Astrocyte of the spinal cord (primary cell): ENCODE data around the gene ATP7B.
A peak's percentile ranks its signal among the peaks of the same experiment; 100 is the strongest.

Source experiments
- DNase-seq: peaks from one replicate; pipeline ENCODE4 v3.0.0; 2011; ENCODE audit warnings: low read depth, low spot score
- H3K4me3 ChIP-seq: 2 replicates; pipeline ENCODE4 v1.5.1; 2011; ENCODE audit warnings: low read depth, mild to moderate bottlenecking, low read length, moderate library complexity
- in situ Hi-C: cut with HindIII; loops from 2 replicates; pipeline ENCODE4 v1.10.0; 2017; ENCODE audit warnings: low sequenced_read_pairs
- TF ChIP-seq, protein P1 (sequence below): IDR thresholded peaks from 2 replicates; pipeline ENCODE4 v1.5.1; 2012; ENCODE audit warnings: low read depth, mild to moderate bottlenecking, low read length, inconsistent platforms

Gene ATP7B

DNA sequence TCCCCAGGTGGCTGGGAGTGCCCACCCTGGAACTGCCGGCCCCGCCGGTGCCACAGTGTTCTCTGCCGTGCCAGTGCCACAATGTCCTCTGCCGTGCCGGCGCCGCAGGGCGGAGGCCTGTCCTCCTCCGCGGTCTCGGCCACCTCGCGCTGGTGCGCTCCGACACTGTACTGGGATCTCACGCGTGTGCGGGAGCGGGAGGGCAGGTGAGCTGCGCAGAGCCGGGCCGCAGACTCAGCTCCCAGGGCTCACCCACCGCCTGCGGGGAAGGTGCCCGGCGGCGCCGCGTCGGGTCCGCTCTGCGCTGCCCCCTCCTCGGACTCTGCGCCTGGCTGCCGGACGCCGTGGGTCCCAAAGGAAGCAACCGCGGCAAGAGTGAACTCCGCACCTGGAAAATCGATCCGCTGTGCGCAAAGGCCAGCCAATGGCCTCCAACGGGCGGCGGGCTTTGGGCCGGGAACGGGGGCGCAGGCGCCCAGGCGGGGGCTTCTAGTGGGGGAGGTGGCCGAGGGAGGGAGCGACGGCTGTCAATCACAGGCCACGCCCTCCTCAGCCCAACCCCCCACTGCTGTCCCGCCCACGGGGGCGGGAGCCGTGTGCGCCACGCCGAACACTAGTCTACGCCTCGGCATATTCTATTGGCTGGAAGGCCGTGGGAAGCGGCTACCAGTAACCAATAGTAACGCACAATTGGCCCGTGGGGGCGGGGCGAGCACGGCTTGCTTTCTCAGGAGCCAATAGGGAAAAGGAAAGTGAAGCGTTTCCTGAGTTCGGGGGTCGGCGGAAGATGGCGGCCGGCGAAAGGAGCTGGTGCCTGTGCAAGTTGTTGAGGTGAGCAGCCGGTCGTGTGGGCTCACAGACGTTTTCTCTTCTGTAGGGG is 622 bp upstream of the ATP7B start, which contains the start of gene ALG11:
ALG11 (plus strand) TSS at position 767 of the 880 bp plus-strand sequence; CDS start at position 788, 21 bp downstream.
- peak; percentile 99 for DNase-seq
- TF ChIP-seq, protein P1, sequence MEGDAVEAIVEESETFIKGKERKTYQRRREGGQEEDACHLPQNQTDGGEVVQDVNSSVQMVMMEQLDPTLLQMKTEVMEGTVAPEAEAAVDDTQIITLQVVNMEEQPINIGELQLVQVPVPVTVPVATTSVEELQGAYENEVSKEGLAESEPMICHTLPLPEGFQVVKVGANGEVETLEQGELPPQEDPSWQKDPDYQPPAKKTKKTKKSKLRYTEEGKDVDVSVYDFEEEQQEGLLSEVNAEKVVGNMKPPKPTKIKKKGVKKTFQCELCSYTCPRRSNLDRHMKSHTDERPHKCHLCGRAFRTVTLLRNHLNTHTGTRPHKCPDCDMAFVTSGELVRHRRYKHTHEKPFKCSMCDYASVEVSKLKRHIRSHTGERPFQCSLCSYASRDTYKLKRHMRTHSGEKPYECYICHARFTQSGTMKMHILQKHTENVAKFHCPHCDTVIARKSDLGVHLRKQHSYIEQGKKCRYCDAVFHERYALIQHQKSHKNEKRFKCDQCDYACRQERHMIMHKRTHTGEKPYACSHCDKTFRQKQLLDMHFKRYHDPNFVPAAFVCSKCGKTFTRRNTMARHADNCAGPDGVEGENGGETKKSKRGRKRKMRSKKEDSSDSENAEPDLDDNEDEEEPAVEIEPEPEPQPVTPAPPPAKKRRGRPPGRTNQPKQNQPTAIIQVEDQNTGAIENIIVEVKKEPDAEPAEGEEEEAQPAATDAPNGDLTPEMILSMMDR = no peak
- H3K4me3 ChIP-seq = peak within 1 kb of the TSS; percentile 95
- in situ Hi-C loops = no loop called here

DNA sequence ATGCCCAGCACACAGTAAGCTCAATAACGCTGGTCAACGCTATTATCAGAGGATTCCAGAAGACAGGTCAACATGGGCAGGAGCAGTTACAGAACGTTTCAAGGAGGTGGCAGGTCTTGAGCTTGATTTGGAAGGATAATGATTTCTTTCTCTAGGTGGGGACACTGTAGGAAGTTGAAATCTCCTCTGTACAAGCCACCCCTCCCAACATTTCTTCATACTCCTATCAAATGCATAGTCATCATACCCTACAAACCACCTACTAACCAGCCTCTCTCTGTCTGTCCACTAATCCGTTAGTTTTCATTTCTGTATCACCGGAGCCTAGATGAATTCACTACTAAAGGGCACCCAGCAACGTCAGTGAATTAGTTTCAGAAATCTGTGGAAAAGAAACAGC is 1.3 kb downstream of the ATP7B start:
- no peak for DNase-seq
- in situ Hi-C loops = no loop called here
- TF ChIP-seq, protein P1 = no peak
- H3K4me3 ChIP-seq = no peak overlapping the region

DNA sequence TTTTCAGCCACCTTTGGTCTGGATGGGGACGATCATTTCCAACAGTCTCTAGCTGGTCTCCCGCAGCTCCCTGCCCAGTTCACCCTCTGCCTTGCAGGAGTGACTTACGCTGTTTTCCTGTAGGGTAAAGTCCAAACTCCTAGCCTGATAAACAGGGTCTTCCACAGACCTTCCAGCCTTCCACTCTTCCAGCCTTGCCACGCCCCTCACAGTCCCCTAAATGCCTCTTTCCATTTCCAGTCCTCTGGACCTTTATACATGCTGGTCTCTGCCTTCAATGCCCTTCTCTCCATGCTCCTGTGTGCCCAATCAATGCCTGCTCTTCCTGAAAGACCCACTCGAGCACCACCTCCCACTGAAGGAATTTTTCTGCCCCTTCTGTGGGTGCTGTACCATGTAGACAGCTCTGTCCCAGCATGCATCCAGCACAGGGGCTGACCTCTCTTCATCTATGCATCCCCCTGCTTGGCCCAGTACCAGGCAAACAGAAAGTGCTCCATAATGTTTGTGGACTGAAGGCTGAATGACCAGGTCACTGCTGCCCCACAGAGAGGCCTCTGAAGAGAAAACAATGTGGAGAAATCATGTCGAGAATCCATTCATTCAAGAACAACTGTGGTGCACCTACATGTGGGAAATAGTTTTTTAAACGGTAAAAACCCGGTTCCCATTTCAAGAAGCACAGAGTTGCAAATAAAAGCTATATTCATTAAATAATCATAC is 4.6 kb downstream of the ATP7B start:
- DNase-seq = no peak
- in situ Hi-C loops = no loop called here
- TF ChIP-seq, protein P1 = no peak
- H3K4me3 ChIP-seq = no peak overlapping the region

DNA sequence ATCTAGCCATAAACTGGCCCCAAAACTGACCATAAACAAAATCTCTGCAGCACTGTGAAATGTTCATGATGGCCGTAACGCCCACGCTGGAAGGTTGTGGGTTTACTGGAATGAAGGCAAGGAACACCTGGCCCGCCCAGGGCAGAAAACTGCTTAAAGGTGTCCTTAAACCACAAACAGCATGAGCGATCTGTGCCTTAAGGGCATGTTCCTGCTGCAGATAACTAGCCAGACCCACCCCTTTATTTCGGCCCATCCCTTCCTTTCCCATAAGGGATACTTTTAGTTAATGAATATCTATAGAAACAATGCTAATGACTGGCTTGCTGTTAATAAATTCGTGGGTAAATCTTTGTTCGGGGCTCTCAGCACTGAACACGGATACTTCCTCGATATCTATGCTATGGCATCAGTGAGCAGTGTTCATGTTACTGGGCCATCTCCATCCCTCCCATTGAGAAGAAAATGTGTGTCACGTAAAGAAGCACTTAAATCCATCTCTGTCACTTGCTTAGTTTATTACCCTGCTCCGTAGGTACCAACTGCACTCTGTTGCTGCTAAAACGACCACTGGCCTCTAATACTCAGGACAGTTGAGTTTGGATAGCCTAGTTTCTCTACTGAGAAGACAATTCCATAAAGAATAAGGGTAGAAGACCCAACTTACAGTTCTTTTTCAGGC is 5.3 kb downstream of the ATP7B start:
- no peak for DNase-seq
- no peak overlapping the region for H3K4me3 ChIP-seq
- TF ChIP-seq, protein P1 = no peak
- in situ Hi-C loops = no loop called here

DNA sequence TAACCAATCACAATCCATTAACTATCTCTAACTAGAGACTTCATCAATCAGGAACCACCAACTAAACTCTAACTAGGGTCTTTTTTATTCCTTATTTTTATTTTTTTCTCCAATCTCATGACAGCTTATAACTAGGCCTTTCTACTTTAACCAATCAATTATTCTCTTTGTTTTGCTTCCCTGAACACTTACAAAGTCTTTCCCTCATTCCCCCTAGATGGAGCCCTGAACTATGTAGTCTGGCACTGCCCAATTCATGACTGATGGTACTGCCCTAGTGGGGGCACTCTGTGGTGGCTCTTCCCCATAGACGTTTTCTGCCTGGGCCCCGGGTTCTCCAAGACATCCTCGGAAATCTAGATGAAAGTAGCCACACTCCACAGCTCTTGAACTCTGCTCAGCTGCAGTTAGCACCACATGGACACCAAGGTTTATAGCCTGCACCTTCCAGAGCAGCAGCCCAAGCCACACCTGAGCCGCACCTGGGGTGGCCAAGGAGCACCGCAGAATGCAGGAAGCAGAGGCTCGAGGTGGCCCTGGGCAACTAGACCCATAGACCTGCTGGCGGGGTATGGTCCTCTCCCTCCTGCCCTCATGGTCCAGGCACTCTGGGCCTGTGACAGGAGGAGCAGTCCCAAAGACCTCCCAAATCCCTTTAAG is 6.6 kb downstream of the ATP7B start:
- H3K4me3 ChIP-seq = no peak overlapping the region
- in situ Hi-C loops = no loop called here
- DNase-seq = no peak
- TF ChIP-seq, protein P1 = no peak

DNA sequence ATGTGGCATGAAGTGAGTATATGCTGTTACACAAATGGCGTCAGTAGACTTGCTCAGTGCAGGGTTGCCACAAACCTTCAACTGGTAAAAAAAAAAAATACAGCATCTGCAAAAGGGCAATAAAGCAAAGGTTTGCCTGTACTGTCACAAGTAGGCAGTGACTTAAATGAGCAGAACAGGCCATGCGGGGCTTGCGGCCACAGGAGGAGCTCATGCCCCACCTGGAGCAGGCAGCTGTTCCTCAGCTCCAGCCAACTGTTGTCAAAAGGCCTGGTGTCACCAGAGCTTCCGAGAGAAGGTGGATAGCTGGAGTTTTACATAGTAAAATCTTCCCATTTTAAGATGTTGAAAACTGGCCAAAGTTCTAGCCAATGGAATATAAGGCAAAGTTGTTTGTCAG is 7.7 kb downstream of the ATP7B start:
- TF ChIP-seq, protein P1 = no peak
- in situ Hi-C loops = no loop called here
- H3K4me3 ChIP-seq = no peak overlapping the region
- DNase-seq = no peak
